ACC112 (cell line): ENCODE data around the gene BEST2.
A peak's percentile ranks its signal among the peaks of the same experiment; 100 is the strongest.

Source experiments
- H2AFZ ChIP-seq: fragments of 200-600 bp; sonication (generic); one replicate; pipeline ENCODE4 v1.6.0; 2017; ENCODE audit warnings: antibody characterized with exemption, low read length; ENCODE audit not compliant: unreplicated experiment
- H3K27ac ChIP-seq: fragments of 200-600 bp; sonication (generic); 2 replicates; pipeline ENCODE4 v1.5.1; 2014; ENCODE audit warnings: low read depth, mild to moderate bottlenecking, antibody characterized with exemption, low read length, moderate library complexity
- H3K27me3 ChIP-seq: fragments of 200-600 bp; sonication (generic); 2 replicates; pipeline ENCODE4 v1.6.1; 2014; ENCODE audit warnings: mild to moderate bottlenecking, antibody characterized with exemption, low read length, moderate library complexity, mixed read lengths; ENCODE audit not compliant: insufficient read depth
- H3K36me3 ChIP-seq: fragments of 200-600 bp; sonication (generic); 2 replicates; pipeline ENCODE4 v1.6.1; 2016; ENCODE audit warnings: mild to moderate bottlenecking, antibody characterized with exemption, low read length, moderate library complexity, mixed read lengths; ENCODE audit not compliant: insufficient read depth
- H3K4me1 ChIP-seq: fragments of 200-600 bp; sonication (generic); one replicate; pipeline ENCODE4 v1.6.1; 2016; ENCODE audit warnings: low read length, mixed read lengths; ENCODE audit not compliant: insufficient read depth, unreplicated experiment, control insufficient read depth
- H3K4me3 ChIP-seq: fragments of 200-600 bp; sonication (generic); 2 replicates; pipeline ENCODE4 v1.5.1; 2014; ENCODE audit warnings: mild to moderate bottlenecking, low read depth, low read length
- H3K79me2 ChIP-seq: fragments of 200-600 bp; sonication (generic); one replicate; pipeline ENCODE4 v1.6.0; 2016; ENCODE audit warnings: low read length; ENCODE audit not compliant: control insufficient read depth, unreplicated experiment, insufficient read depth

The BEST2 gene

GRCh38 chr19:12782424-12783290, 31.1 kb downstream of the BEST2 start:
- Histone ChIP-seq H2AFZ (peak overlapping the region; percentile 14), H3K4me1 (peaks cover 59% of the 10 kb centered on the region), H3K36me3 (no peaks in the 10 kb centered on the region), H3K79me2 (no peaks in the 10 kb centered on the region), H3K27me3 (no peaks in the 10 kb centered on the region), H3K4me3 (peak overlapping the region; percentile 74), H3K27ac (peak overlapping the region; percentile 92)

DNA sequence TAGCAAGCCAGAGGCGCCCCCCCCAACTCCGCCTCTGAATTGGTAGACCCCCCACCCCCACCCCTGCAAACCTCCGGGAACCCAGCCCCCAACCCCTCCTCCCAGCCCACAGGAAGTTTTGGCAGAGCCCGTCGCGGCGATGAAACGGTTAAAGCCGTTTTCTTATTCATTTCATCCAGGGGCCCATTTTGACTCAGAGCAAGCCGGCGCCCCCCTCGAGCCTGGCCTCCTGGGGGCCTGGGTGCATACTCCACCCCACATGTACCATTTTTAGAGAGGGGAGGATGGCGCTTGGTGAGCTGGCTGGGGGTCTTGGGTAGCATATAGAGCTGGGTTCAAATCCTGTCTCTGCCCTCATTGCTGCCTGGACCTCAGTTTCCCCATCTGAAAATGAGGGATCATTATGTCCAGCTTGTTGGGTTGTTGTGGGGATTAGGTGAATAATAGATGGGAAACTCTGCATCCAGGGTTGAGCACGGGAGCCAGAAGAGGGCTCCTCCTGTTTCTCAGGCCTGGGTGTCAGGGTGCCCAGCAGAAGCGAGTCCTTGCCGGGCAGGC, 31.8 kb downstream of the BEST2 start:
- Histone ChIP-seq H3K4me3 (peak overlapping the region; percentile 74; the same call in 1 of the 2 replicates), H3K36me3 (no peaks in the 10 kb centered on the region), H3K27ac (peak overlapping the region; percentile 92), H3K79me2 (no peaks in the 10 kb centered on the region), H3K4me1 (peaks cover 63% of the 10 kb centered on the region), H2AFZ (no peak overlapping the region), H3K27me3 (no peaks in the 10 kb centered on the region)

- H3K4me1 ChIP-seq, result peaks cover 63% of the 10 kb centered on the region
- H3K27ac ChIP-seq, result peak overlapping the region; percentile 92
- no peaks in the 10 kb centered on the region for H3K27me3 ChIP-seq
- H3K36me3 ChIP-seq, result no peaks in the 10 kb centered on the region
- H3K79me2 ChIP-seq, result no peaks in the 10 kb centered on the region
- H2AFZ ChIP-seq, result no peak overlapping the region
- no peak overlapping the region for H3K4me3 ChIP-seq
Observed at GRCh38 chr19:12783849-12784393, 32.3 kb downstream of the BEST2 start.

- H3K4me1 ChIP-seq, result peaks cover 63% of the 10 kb centered on the region
- no peak overlapping the region for H2AFZ ChIP-seq
- H3K4me3 ChIP-seq, result no peak overlapping the region
- no peaks in the 10 kb centered on the region for H3K27me3 ChIP-seq
- H3K36me3 ChIP-seq, result no peaks in the 10 kb centered on the region
- H3K27ac ChIP-seq, result peak overlapping the region; percentile 92
- H3K79me2 ChIP-seq, result no peaks in the 10 kb centered on the region
Observed at GRCh38 chr19:12784394-12784870, 32.8 kb downstream of the BEST2 start.

GRCh38 chr19:12784871-12785430, 33.4 kb downstream of the BEST2 start:
- Histone ChIP-seq H3K36me3 (no peaks in the 10 kb centered on the region), H3K4me3 (no peak overlapping the region), H3K4me1 (peaks cover 60% of the 10 kb centered on the region), H3K27ac (peak overlapping the region; percentile 92; the same call in 1 of the 2 replicates), H2AFZ (no peak overlapping the region), H3K27me3 (no peaks in the 10 kb centered on the region), H3K79me2 (no peaks in the 10 kb centered on the region)

DNA sequence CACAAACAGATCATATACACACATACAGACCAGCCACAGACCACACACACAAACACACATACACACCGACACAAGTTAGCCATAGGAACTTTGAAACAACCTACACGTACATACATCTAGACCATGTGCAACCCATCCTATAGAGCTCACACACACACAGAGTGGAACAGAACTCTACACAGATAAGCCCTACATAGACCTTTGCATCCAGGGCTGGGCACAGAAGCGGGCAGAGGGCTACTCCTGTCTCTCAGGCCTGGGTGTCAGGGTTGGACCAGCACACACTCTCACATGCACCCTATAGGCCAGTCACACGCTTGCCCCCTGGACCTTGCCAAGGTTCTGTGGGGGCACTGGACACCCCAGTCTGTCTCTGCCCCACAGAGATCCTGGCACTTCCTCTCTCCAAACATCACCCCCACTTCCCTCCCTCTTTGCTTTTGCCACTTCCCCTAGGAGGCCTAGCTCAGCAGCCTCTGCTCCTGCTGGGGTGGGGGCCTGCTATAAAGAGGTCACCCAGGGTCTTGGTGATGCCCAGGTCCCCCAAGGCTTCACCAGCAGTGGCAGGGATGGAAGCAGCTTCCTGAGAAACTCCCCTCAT, 33.9 kb downstream of the BEST2 start:
- Histone ChIP-seq H3K27ac (peak overlapping the region; percentile 44), H2AFZ (no peak overlapping the region), H3K4me3 (no peak overlapping the region), H3K36me3 (no peaks in the 10 kb centered on the region), H3K27me3 (no peaks in the 10 kb centered on the region), H3K4me1 (peaks cover 63% of the 10 kb centered on the region), H3K79me2 (no peaks in the 10 kb centered on the region)

DNA sequence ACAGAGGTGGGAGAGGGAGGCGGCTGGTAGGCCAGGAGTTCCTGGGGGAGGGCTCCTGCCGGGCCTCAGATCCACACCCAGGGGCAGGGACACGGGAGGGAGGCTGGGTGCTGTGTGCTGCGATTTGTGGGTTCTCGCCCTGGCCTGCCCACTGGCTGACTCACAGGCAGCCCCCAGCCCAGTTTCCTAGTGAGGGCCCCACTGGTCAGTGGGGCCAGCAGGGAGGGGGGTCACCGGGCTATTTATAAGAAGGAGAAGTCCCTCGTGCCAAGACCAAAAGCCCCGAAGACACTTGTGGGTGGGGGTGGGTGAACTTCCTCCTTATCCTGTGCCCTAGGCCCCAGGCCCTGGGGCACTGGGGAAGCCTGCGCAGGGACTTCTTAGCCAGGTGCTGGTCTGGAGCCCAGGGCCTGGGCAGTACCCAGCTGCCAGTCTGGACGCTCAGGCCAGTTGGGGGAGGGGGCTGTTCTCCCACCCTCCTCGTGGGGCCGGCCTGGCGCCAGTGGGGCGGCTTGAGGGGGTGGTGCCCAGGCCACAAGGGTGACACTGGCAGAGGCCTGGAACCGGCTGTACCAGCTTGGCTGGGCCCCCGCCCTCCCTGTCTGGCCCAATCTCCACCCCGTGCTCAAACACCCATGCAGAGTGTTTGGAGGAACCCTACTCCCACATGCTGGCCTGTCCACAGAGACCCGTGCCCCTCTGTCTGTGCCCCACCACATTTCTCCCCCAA, 34.7 kb downstream of the BEST2 start:
- no peaks in the 10 kb centered on the region for H3K36me3 ChIP-seq
- no peak overlapping the region for H2AFZ ChIP-seq
- peak overlapping the region; percentile 44; the same call in 1 of the 2 replicates for H3K27ac ChIP-seq
- peaks cover 68% of the 10 kb centered on the region for H3K4me1 ChIP-seq
- H3K4me3 ChIP-seq, result no peak overlapping the region
- no peaks in the 10 kb centered on the region for H3K79me2 ChIP-seq
- H3K27me3 ChIP-seq, result no peaks in the 10 kb centered on the region

DNA sequence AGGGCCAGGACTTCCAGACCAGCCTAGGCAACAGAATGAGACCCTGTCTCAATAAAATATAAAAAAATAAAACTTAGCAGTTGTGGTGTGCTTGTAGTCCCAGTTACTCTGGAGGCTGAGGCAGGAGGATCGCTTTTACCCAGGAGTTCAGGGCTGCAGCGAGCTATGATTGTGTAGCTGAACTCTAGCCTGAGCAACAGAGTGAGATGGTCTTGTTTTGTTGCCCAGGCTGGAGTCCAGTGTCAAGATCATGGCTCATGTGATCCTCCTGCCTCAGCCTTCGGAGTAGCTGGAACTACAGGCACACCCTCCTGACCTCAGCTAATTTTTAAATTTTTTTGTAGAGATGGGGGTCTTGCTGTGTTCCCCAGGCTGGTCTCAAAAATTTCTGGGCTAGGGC, 35.4 kb downstream of the BEST2 start:
- no peaks in the 10 kb centered on the region for H3K27me3 ChIP-seq
- H3K27ac ChIP-seq, result no peak overlapping the region
- no peaks in the 10 kb centered on the region for H3K36me3 ChIP-seq
- peaks cover 65% of the 10 kb centered on the region for H3K4me1 ChIP-seq
- H2AFZ ChIP-seq, result no peak overlapping the region
- peaks cover 6% of the 10 kb centered on the region for H3K79me2 ChIP-seq
- H3K4me3 ChIP-seq, result no peak overlapping the region

DNA sequence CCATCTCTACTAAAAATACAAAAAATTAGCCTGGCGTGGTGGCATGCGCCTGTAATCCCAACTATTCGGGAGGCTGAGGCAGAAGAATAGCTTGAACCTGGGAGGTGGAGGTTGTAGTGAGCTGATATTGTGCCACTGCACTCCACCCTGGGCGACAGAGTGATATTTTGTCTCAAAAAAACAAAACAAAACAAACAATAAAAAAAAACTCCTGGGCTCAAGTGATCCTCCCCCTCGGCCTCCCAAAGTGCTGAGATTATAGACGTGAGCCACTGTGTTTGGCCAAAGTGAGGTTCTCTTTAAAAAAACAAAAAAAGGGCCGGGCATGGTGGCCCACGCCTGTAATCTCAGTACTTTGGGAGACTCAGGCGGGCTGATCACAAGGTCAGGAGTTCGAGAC, 35.9 kb downstream of the BEST2 start:
- Histone ChIP-seq H2AFZ (no peak overlapping the region), H3K27me3 (no peaks in the 10 kb centered on the region), H3K36me3 (no peaks in the 10 kb centered on the region), H3K79me2 (peaks cover 11% of the 10 kb centered on the region), H3K4me3 (no peak overlapping the region), H3K27ac (no peak overlapping the region), H3K4me1 (peaks cover 60% of the 10 kb centered on the region)
